GM23338 (cell line): Measurements from ENCODE around the gene COL8A1. TPM values are rescaled to one million over a fixed set of nuclear protein-coding genes. Genes with fewer than 3 reads are reported as not detected.

Experiments used
- ATAC-seq: fragments of 200-7000 bp; cut with Tn5 transposase; 3 replicates; pipeline ENCODE4 v1.9.1; 2020
- DNase-seq: peaks from one replicate; pipeline ENCODE4 v3.0.0-alpha.2; 2015; ENCODE audit warnings: low spot score
- H2AFZ ChIP-seq: fragments of 200-600 bp; sonication (generic); 2 replicates; pipeline ENCODE4 v1.8.0; 2016; ENCODE audit warnings: antibody characterized with exemption, mild to moderate bottlenecking, moderate library complexity
- H3F3A ChIP-seq: fragments of 200-600 bp; sonication (generic); replicated peaks from 2 replicates; pipeline ENCODE4 v1.8.0; 2017; ENCODE audit warnings: antibody characterized with exemption, mixed run types, low read depth
- H3K27ac ChIP-seq: fragments of 200-600 bp; sonication (generic); 2 replicates; pipeline ENCODE4 v1.6.1; 2016; ENCODE audit warnings: low read depth
- H3K27me3 ChIP-seq: fragments of 200-600 bp; sonication (generic); 2 replicates; pipeline ENCODE4 v1.8.0; 2016; ENCODE audit warnings: mild to moderate bottlenecking, mixed run types, moderate library complexity; ENCODE audit not compliant: insufficient read depth
- H3K36me3 ChIP-seq: fragments of 200-600 bp; sonication (generic); 2 replicates; pipeline ENCODE4 v1.8.0; 2016; ENCODE audit warnings: mild to moderate bottlenecking; ENCODE audit not compliant: insufficient read depth
- H3K4me1 ChIP-seq: fragments of 200-600 bp; sonication (generic); 2 replicates; pipeline ENCODE4 v1.8.0; 2016; ENCODE audit warnings: mild to moderate bottlenecking, moderate library complexity; ENCODE audit not compliant: insufficient read depth
- H3K4me2 ChIP-seq: fragments of 200-600 bp; sonication (generic); 2 replicates; pipeline ENCODE4 v1.7.1; 2017; ENCODE audit warnings: mixed run types
- H3K4me3 ChIP-seq: fragments of 200-600 bp; sonication (generic); 2 replicates; pipeline ENCODE4 v1.6.1; 2016; ENCODE audit warnings: mixed run types
- H3K79me2 ChIP-seq: fragments of 200-600 bp; sonication (generic); replicated peaks from 2 replicates; pipeline ENCODE4 v1.8.0; 2017; ENCODE audit warnings: mild to moderate bottlenecking; ENCODE audit not compliant: insufficient read depth
- H3K9me2 ChIP-seq: fragments of 200-600 bp; sonication (generic); 2 replicates; pipeline ENCODE4 v1.8.0; 2017; ENCODE audit not compliant: insufficient read depth
- H4K20me1 ChIP-seq: fragments of 200-600 bp; sonication (generic); replicated peaks from 2 replicates; pipeline ENCODE4 v1.8.0; 2017; ENCODE audit warnings: mild to moderate bottlenecking; ENCODE audit not compliant: insufficient read depth
- H3K27ac Mint-ChIP-seq: 2 replicates; pipeline ENCODE4 v1.8.0; 2020; ENCODE audit warnings: inconsistent platforms, mild to moderate bottlenecking, moderate library complexity, mixed read lengths
- H3K27me3 Mint-ChIP-seq: 3 replicates; pipeline ENCODE4 v1.8.0; 2022; ENCODE audit warnings: low read depth, mild to moderate bottlenecking, moderate library complexity, mixed read lengths, inconsistent platforms; ENCODE audit not compliant: insufficient read depth, poor library complexity
- H3K36me3 Mint-ChIP-seq: 3 replicates; pipeline ENCODE4 v1.8.0; 2021; ENCODE audit warnings: low read depth, mild to moderate bottlenecking, inconsistent platforms, moderate library complexity, mixed read lengths
- H3K4me1 Mint-ChIP-seq: 3 replicates; pipeline ENCODE4 v1.8.0; 2020; ENCODE audit warnings: mild to moderate bottlenecking, inconsistent platforms, mixed read lengths
- H3K4me3 Mint-ChIP-seq: 3 replicates; pipeline ENCODE4 v1.8.0; 2021; ENCODE audit warnings: moderate library complexity, mild to moderate bottlenecking, inconsistent platforms, mixed read lengths
- H3K9me3 Mint-ChIP-seq: 3 replicates; pipeline ENCODE4 v1.8.0; 2020; ENCODE audit warnings: moderate library complexity, mild to moderate bottlenecking, inconsistent platforms, mixed read lengths
- CREB1 ChIP-seq: fragments of 250-450 bp; sonication (Bioruptor Pico); IDR thresholded peaks from 2 replicates; pipeline ENCODE4 v1.5.0; 2020; ENCODE audit warnings: low read depth, mild to moderate bottlenecking, moderate library complexity
- EZH2 ChIP-seq: fragments of 200-600 bp; sonication (generic); IDR thresholded peaks from one replicate; pipeline ENCODE4 v1.8.0; 2017; ENCODE audit warnings: antibody characterized with exemption, mild to moderate bottlenecking, low read depth; ENCODE audit not compliant: unreplicated experiment
- EZH2phosphoT487 ChIP-seq: fragments of 200-600 bp; sonication (generic); IDR thresholded peaks from one replicate; pipeline ENCODE4 v1.8.1; 2018; ENCODE audit warnings: antibody characterized with exemption; ENCODE audit not compliant: unreplicated experiment
- JUNB ChIP-seq: IDR thresholded peaks from one replicate; pipeline ENCODE4 v1.6.1; 2016; ENCODE audit warnings: antibody characterized with exemption; ENCODE audit not compliant: unreplicated experiment
- NANOG ChIP-seq: IDR thresholded peaks from 2 replicates; pipeline ENCODE4 v1.6.1; 2016; ENCODE audit warnings: antibody characterized with exemption, borderline replicate concordance
- POLR2AphosphoS5 ChIP-seq: IDR thresholded peaks from 2 replicates; pipeline ENCODE4 v1.6.1; 2016; ENCODE audit warnings: antibody characterized with exemption, low read depth
- STAT1 ChIP-seq: IDR thresholded peaks from one replicate; pipeline ENCODE4 v1.6.1; 2016; ENCODE audit warnings: antibody characterized with exemption; ENCODE audit not compliant: unreplicated experiment
- ZNF114 ChIP-seq: fragments of 250-450 bp; sonication (Bioruptor Pico); IDR thresholded peaks from 2 replicates; pipeline ENCODE4 v1.5.0; 2020; ENCODE audit warnings: mild to moderate bottlenecking, moderate library complexity
- ZNF331 ChIP-seq: fragments of 250-450 bp; sonication (Bioruptor Pico); IDR thresholded peaks from 2 replicates; pipeline ENCODE4 v1.5.0; 2020; ENCODE audit warnings: low read depth, mild to moderate bottlenecking, moderate library complexity
- polyA plus RNA-seq: library from polyadenylated mRNA; unstranded; fragments of >200 nt; fragmentation: Nextera tagmentation; extraction: Ambion mirVana; gene quantifications from 2 replicates; pipeline ENCODE4 v1.2.1, GENCODE V29; 2016
- total RNA-seq: library from RNA; depleted of rRNA; stranded (reverse); fragments of >200 nt; shearing (Covaris generic); gene quantifications from 2 replicates; pipeline ENCODE4 v1.2.3, GENCODE V29; 2014
- TF ChIP-seq, protein P1 (sequence below), 2 experiments: fragments of 200-600 bp in 1 of 2; sonication (generic) in 1 of 2; conservative IDR thresholded peaks; 2 replicates each; pipeline versions ENCODE4 v1.5.1 to v1.6.1; 2016 to 2017; ENCODE audit warnings: antibody characterized with exemption in 2 of 2, low read depth in 2 of 2, mild to moderate bottlenecking in 2 of 2, moderate library complexity in 1 of 2
- TF ChIP-seq, protein P2 (sequence below): IDR thresholded peaks from 2 replicates; pipeline ENCODE4 v1.6.1; 2016; ENCODE audit warnings: antibody characterized with exemption
- TF ChIP-seq, protein P3 (sequence below): fragments of 250-450 bp; sonication (Bioruptor Pico); IDR thresholded peaks from 2 replicates; pipeline ENCODE4 v1.5.0; 2020; ENCODE audit warnings: mild to moderate bottlenecking, moderate library complexity

The COL8A1 gene
- total and polyA plus RNA-seq, 2 experiments from 2014 or later: 0.26 to 0.97 TPM

DNA sequence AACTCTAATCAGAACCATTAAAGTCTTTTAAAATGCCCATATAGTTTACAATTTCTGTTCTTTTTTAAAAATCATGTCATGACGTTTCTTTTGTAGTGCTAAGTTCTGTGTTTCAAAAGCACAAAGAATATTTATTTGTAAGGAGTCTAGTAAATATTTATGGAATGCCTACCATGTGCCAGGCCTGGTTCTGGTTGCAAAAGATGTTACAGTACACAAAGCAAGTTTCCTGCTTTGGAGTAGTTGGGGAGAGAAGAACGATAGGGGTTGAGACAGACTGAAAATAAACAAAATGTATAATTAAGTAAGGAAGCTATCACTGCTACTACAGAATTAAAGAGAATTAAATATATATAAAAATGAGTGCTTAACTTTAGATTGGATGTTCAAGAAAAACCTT, 92.5 kb downstream of the COL8A1 start:
- H4K20me1 ChIP-seq: no peaks in the 10 kb centered on the region
- no peak overlapping the region for H3K4me2 ChIP-seq
- 0 out of 2 replicates have a peak, but pooled peaks cover 5% of the 10 kb centered on the region for H3K9me2 ChIP-seq
- Mint-ChIP-seq H3K9me3 (no peaks in the 10 kb centered on the region; the same call in 2 of the 3 replicates), H3K4me3 (no peak overlapping the region), H3K27me3 (no peaks in the 10 kb centered on the region), H3K27ac (no peak overlapping the region), H3K36me3 (no peaks in the 10 kb centered on the region), H3K4me1 (no peaks in the 10 kb centered on the region)
- no peaks in the 10 kb centered on the region for H3K79me2 ChIP-seq
- no peak overlapping the region for H3K4me3 ChIP-seq
- DNase-seq: no peak
- ATAC-seq: no peak
- no peaks in the 10 kb centered on the region for H3F3A ChIP-seq
- no peak overlapping the region for H3K27ac ChIP-seq
- no peak overlapping the region for H2AFZ ChIP-seq
- no peaks in the 10 kb centered on the region for H3K27me3 ChIP-seq
- H3K36me3 ChIP-seq: no peaks in the 10 kb centered on the region
- TF ChIP-seq JUNB (no peak), ZNF114 (CRISPR knock-in tag) (no peak), ZNF331 (no peak), EZH2phosphoT487 (no peak), POLR2AphosphoS5 (no peak), EZH2 (no peak), NANOG (no peak), STAT1 (no peak), CREB1 (no peak)
- TF ChIP-seq, protein P1, sequence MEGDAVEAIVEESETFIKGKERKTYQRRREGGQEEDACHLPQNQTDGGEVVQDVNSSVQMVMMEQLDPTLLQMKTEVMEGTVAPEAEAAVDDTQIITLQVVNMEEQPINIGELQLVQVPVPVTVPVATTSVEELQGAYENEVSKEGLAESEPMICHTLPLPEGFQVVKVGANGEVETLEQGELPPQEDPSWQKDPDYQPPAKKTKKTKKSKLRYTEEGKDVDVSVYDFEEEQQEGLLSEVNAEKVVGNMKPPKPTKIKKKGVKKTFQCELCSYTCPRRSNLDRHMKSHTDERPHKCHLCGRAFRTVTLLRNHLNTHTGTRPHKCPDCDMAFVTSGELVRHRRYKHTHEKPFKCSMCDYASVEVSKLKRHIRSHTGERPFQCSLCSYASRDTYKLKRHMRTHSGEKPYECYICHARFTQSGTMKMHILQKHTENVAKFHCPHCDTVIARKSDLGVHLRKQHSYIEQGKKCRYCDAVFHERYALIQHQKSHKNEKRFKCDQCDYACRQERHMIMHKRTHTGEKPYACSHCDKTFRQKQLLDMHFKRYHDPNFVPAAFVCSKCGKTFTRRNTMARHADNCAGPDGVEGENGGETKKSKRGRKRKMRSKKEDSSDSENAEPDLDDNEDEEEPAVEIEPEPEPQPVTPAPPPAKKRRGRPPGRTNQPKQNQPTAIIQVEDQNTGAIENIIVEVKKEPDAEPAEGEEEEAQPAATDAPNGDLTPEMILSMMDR (conservative IDR thresholded peaks at IDR 0.05; ENCODE audit: low read depth in 2 of 2): no peak
- TF ChIP-seq, protein P2, sequence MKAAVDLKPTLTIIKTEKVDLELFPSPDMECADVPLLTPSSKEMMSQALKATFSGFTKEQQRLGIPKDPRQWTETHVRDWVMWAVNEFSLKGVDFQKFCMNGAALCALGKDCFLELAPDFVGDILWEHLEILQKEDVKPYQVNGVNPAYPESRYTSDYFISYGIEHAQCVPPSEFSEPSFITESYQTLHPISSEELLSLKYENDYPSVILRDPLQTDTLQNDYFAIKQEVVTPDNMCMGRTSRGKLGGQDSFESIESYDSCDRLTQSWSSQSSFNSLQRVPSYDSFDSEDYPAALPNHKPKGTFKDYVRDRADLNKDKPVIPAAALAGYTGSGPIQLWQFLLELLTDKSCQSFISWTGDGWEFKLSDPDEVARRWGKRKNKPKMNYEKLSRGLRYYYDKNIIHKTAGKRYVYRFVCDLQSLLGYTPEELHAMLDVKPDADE: no peak
- TF ChIP-seq, protein P3, sequence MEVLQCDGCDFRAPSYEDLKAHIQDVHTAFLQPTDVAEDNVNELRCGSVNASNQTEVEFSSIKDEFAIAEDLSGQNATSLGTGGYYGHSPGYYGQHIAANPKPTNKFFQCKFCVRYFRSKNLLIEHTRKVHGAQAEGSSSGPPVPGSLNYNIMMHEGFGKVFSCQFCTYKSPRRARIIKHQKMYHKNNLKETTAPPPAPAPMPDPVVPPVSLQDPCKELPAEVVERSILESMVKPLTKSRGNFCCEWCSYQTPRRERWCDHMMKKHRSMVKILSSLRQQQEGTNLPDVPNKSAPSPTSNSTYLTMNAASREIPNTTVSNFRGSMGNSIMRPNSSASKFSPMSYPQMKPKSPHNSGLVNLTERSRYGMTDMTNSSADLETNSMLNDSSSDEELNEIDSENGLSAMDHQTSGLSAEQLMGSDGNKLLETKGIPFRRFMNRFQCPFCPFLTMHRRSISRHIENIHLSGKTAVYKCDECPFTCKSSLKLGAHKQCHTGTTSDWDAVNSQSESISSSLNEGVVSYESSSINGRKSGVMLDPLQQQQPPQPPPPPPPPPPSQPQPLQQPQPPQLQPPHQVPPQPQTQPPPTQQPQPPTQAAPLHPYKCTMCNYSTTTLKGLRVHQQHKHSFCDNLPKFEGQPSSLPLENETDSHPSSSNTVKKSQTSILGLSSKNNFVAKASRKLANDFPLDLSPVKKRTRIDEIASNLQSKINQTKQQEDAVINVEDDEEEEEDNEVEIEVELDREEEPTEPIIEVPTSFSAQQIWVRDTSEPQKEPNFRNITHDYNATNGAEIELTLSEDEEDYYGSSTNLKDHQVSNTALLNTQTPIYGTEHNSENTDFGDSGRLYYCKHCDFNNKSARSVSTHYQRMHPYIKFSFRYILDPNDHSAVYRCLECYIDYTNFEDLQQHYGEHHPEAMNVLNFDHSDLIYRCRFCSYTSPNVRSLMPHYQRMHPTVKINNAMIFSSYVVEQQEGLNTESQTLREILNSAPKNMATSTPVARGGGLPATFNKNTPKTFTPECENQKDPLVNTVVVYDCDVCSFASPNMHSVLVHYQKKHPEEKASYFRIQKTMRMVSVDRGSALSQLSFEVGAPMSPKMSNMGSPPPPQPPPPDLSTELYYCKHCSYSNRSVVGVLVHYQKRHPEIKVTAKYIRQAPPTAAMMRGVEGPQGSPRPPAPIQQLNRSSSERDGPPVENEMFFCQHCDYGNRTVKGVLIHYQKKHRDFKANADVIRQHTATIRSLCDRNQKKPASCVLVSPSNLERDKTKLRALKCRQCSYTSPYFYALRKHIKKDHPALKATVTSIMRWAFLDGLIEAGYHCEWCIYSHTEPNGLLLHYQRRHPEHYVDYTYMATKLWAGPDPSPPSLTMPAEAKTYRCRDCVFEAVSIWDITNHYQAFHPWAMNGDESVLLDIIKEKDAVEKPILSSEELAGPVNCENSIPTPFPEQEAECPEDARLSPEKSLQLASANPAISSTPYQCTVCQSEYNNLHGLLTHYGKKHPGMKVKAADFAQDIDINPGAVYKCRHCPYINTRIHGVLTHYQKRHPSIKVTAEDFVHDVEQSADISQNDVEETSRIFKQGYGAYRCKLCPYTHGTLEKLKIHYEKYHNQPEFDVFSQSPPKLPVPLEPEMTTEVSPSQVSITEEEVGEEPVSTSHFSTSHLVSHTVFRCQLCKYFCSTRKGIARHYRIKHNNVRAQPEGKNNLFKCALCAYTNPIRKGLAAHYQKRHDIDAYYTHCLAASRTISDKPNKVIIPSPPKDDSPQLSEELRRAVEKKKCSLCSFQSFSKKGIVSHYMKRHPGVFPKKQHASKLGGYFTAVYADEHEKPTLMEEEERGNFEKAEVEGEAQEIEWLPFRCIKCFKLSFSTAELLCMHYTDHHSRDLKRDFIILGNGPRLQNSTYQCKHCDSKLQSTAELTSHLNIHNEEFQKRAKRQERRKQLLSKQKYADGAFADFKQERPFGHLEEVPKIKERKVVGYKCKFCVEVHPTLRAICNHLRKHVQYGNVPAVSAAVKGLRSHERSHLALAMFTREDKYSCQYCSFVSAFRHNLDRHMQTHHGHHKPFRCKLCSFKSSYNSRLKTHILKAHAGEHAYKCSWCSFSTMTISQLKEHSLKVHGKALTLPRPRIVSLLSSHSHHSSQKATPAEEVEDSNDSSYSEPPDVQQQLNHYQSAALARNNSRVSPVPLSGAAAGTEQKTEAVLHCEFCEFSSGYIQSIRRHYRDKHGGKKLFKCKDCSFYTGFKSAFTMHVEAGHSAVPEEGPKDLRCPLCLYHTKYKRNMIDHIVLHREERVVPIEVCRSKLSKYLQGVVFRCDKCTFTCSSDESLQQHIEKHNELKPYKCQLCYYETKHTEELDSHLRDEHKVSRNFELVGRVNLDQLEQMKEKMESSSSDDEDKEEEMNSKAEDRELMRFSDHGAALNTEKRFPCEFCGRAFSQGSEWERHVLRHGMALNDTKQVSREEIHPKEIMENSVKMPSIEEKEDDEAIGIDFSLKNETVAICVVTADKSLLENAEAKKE: no peak
- no peaks in the 10 kb centered on the region for H3K4me1 ChIP-seq
